H9 (cell line): ENCODE results near the gene SEMA4A. TPM values are rescaled to one million over a fixed set of nuclear protein-coding genes. Genes with fewer than 3 reads are reported as not detected.

ENCODE experiments used
- DNase-seq: peaks from one replicate; pipeline ENCODE4 v3.0.0-alpha.2; 2017
- H2AFZ ChIP-seq: one replicate; pipeline ENCODE4 v1.6.1; 2013; ENCODE audit warnings: mild to moderate bottlenecking, low read length, control low read depth, moderate library complexity
- H2AK5ac ChIP-seq: 2 replicates; pipeline ENCODE4 v1.6.1; 2013; ENCODE audit warnings: low read length, control low read depth, mixed read lengths; ENCODE audit not compliant: insufficient read length
- H2BK120ac ChIP-seq: one replicate; pipeline ENCODE4 v1.6.1; 2013; ENCODE audit warnings: low read depth, mild to moderate bottlenecking, low read length, control low read depth, inconsistent platforms; ENCODE audit not compliant: poor library complexity, severe bottlenecking
- H2BK12ac ChIP-seq: 2 replicates; pipeline ENCODE4 v1.6.1; 2013; ENCODE audit warnings: low read length, control low read depth, mixed read lengths, low read depth; ENCODE audit not compliant: insufficient read length
- H2BK15ac ChIP-seq: 2 replicates; pipeline ENCODE4 v1.6.1; 2013; ENCODE audit warnings: low read depth, low read length, control low read depth
- H2BK20ac ChIP-seq: one replicate; pipeline ENCODE4 v1.6.1; 2013; ENCODE audit warnings: low read depth, mild to moderate bottlenecking, low read length, control low read depth, inconsistent platforms; ENCODE audit not compliant: poor library complexity, severe bottlenecking
- H2BK5ac ChIP-seq: 2 replicates; pipeline ENCODE4 v1.6.1; 2013; ENCODE audit warnings: low read length, control low read depth, mixed read lengths; ENCODE audit not compliant: insufficient read length
- H3K14ac ChIP-seq: 2 replicates; pipeline ENCODE4 v1.6.1; 2013; ENCODE audit warnings: low read length, control low read depth; ENCODE audit not compliant: insufficient read depth
- H3K18ac ChIP-seq: 2 replicates; pipeline ENCODE4 v1.6.1; 2013; ENCODE audit warnings: low read depth, mild to moderate bottlenecking, mixed read lengths, low read length, control low read depth; ENCODE audit not compliant: insufficient read length
- H3K23ac ChIP-seq: 2 replicates; pipeline ENCODE4 v1.6.1; 2013; ENCODE audit warnings: low read length, control low read depth, mixed read lengths, low read depth; ENCODE audit not compliant: insufficient read length
- H3K23me2 ChIP-seq: 2 replicates; pipeline ENCODE4 v1.6.1; 2013; ENCODE audit warnings: low read depth, mild to moderate bottlenecking, mixed read lengths, low read length, control low read depth; ENCODE audit not compliant: insufficient read length, poor library complexity, severe bottlenecking
- H3K27ac ChIP-seq: 2 replicates; pipeline ENCODE4 v1.5.1; 2013; ENCODE audit warnings: low read length, control low read depth, mixed read lengths, low read depth; ENCODE audit not compliant: insufficient read length
- H3K27me3 ChIP-seq: 2 replicates; pipeline ENCODE4 v1.6.1; 2013; ENCODE audit warnings: low read length, control low read depth, inconsistent platforms; ENCODE audit not compliant: insufficient read depth
- H3K4ac ChIP-seq: 2 replicates; pipeline ENCODE4 v1.6.1; 2013; ENCODE audit warnings: low read depth, mild to moderate bottlenecking, control low read depth, inconsistent platforms, low read length, moderate library complexity
- H3K4me1 ChIP-seq: 2 replicates; pipeline ENCODE4 v1.6.1; 2013; ENCODE audit warnings: low read length, control low read depth, inconsistent platforms; ENCODE audit not compliant: insufficient read depth
- H3K4me2 ChIP-seq: 2 replicates; pipeline ENCODE4 v1.6.1; 2013; ENCODE audit warnings: low read length, control low read depth, mixed read lengths; ENCODE audit not compliant: insufficient read length, insufficient read depth
- H3K56ac ChIP-seq: 2 replicates; pipeline ENCODE4 v1.6.1; 2013; ENCODE audit warnings: low read depth, mild to moderate bottlenecking, mixed read lengths, low read length, control low read depth; ENCODE audit not compliant: insufficient read length
- H3K79me1 ChIP-seq: 2 replicates; pipeline ENCODE4 v1.6.1; 2013; ENCODE audit warnings: low read depth, mild to moderate bottlenecking, moderate library complexity, low read length, control low read depth, inconsistent platforms; ENCODE audit not compliant: insufficient read depth, poor library complexity, severe bottlenecking
- H3K79me2 ChIP-seq: 2 replicates; pipeline ENCODE4 v1.6.1; 2013; ENCODE audit warnings: low read length, control low read depth, inconsistent platforms; ENCODE audit not compliant: insufficient read depth
- H3K9ac ChIP-seq: 2 replicates; pipeline ENCODE4 v1.6.1; 2013; ENCODE audit warnings: low read length, control low read depth, mixed read lengths; ENCODE audit not compliant: insufficient read length; ENCODE audit errors: extremely low read depth
- H3K9me3 ChIP-seq: one replicate; pipeline ENCODE4 v1.6.1; 2013; ENCODE audit warnings: low read depth, low read length, inconsistent platforms; ENCODE audit not compliant: control insufficient read depth
- H3T11ph ChIP-seq: one replicate; pipeline ENCODE4 v1.6.1; 2013; ENCODE audit warnings: mild to moderate bottlenecking, low read length, control low read depth, inconsistent platforms
- H4K20me1 ChIP-seq: one replicate; pipeline ENCODE4 v1.6.1; 2013; ENCODE audit not compliant: control insufficient read depth, insufficient read length, insufficient read depth
- H4K5ac ChIP-seq: 2 replicates; pipeline ENCODE4 v1.6.1; 2013; ENCODE audit warnings: low read depth, mild to moderate bottlenecking, mixed read lengths, low read length, control low read depth; ENCODE audit not compliant: insufficient read length
- H4K8ac ChIP-seq: replicated peaks from 2 replicates; pipeline ENCODE4 v1.6.1; 2013; ENCODE audit warnings: low read length, control low read depth, mixed read lengths, low read depth; ENCODE audit not compliant: insufficient read length
- H4K91ac ChIP-seq: 2 replicates; pipeline ENCODE4 v1.6.1; 2013; ENCODE audit warnings: low read depth, mild to moderate bottlenecking, moderate library complexity, mixed read lengths, low read length, control low read depth; ENCODE audit not compliant: insufficient read length
- H3K27ac Mint-ChIP-seq, 3 experiments: 2 replicates in 2 of 3; 3 replicates in 1 of 3; pipeline ENCODE4 v1.8.0; 2020 to 2021; ENCODE audit warnings: mixed read lengths in 3 of 3, mild to moderate bottlenecking in 1 of 3, moderate library complexity in 1 of 3
- H3K27me3 Mint-ChIP-seq: 2 replicates; pipeline ENCODE4 v1.8.0; 2021; ENCODE audit warnings: low read depth, mild to moderate bottlenecking, moderate library complexity, mixed read lengths
- H3K36me3 Mint-ChIP-seq, 3 experiments: 2 replicates in 2 of 3; 3 replicates in 1 of 3; pipeline ENCODE4 v1.8.0; 2020 to 2021; ENCODE audit warnings: low read depth in 3 of 3, mixed read lengths in 3 of 3; ENCODE audit not compliant: insufficient read depth in 1 of 3
- H3K4me1 Mint-ChIP-seq, 2 experiments: 2 replicates each; pipeline ENCODE4 v1.8.0; 2020; ENCODE audit warnings: mixed read lengths in 2 of 2
- H3K4me3 Mint-ChIP-seq, 2 experiments: 2 replicates in 1 of 2; 3 replicates in 1 of 2; pipeline ENCODE4 v1.8.0; 2020 to 2021; ENCODE audit warnings: mild to moderate bottlenecking in 2 of 2, mixed read lengths in 2 of 2, moderate library complexity in 1 of 2
- H3K9me3 Mint-ChIP-seq, 2 experiments: 2 replicates in 1 of 2; 3 replicates in 1 of 2; pipeline ENCODE4 v1.8.0; 2020; ENCODE audit warnings: mild to moderate bottlenecking in 2 of 2, mixed read lengths in 2 of 2, moderate library complexity in 1 of 2
- CTCF ChIP-seq: fragments of 200-600 bp; sonication (generic); conservative IDR thresholded peaks from 3 replicates; pipeline ENCODE4 v1.8.0; 2021; ENCODE audit warnings: antibody characterized with exemption, mild to moderate bottlenecking
- WGBS: extraction: QIAGEN DNeasy Blood & Tissue Kit; methylation state at CpG from one replicate; pipeline ENCODE4 v1.1.7; 2013; ENCODE audit warnings: missing lambda C conversion rate, low lambda C conversion rate, mixed read lengths; ENCODE audit not compliant: insufficient read length; ENCODE audit errors: extremely low coverage; 5-methylcytosine and 5-hydroxymethylcytosine counted together
- total RNA-seq: library from RNA; stranded (reverse); gene quantifications from 2 replicates; pipeline ENCODE4 v1.2.1, GENCODE V29; 2021

Gene SEMA4A
- total RNA-seq, 1 experiment from 2014 or later: 11.1 TPM

- Mint-ChIP-seq H3K4me3 (peak overlapping the region; percentile 53 to 81), H3K36me3 (peaks cover 0 to 2% (median 0%) of the 10 kb centered on the region in 3 experiments; a peak in 2 of 7 replicates), H3K27me3 (0 out of 2 replicates have a peak, but pooled peaks cover 2% of the 10 kb centered on the region), H3K4me1 (peaks cover 42 to 51% of the 10 kb centered on the region in 2 experiments), H3K27ac (peak overlapping the region; percentile 78 to 98 (median 96); a peak in 6 of 7 replicates), H3K9me3 (no peaks in the 10 kb centered on the region; a peak in 1 of 5 replicates)
- WGBS: no CpG with 5 or more reads among the region's 14 CpGs
- Histone ChIP-seq H2BK120ac (no peak overlapping the region), H3T11ph (no peak overlapping the region), H4K91ac (no peak overlapping the region), H2BK12ac (no peak overlapping the region), H3K79me2 (no peaks in the 10 kb centered on the region), H3K27ac (peak overlapping the region; percentile 21), H4K20me1 (no peaks in the 10 kb centered on the region), H3K14ac (peak overlapping the region; percentile 37; the same call in 1 of the 2 replicates), H2AK5ac (no peak overlapping the region), H2BK20ac (no peak overlapping the region), H3K79me1 (no peaks in the 10 kb centered on the region), H3K23ac (no peak overlapping the region), H3K27me3 (no peaks in the 10 kb centered on the region), H4K8ac (no peak overlapping the region), H3K23me2 (peaks cover 5% of the 10 kb centered on the region), H3K18ac (peak overlapping the region; percentile 10), H3K9me3 (no peaks in the 10 kb centered on the region), H2AFZ (no peak overlapping the region), H3K4ac (no peak overlapping the region), H2BK15ac (no peak overlapping the region), H3K4me2 (peak overlapping the region; percentile 63), H3K4me1 (peaks cover 14% of the 10 kb centered on the region; the same call in 1 of the 2 replicates), H3K9ac (no peak overlapping the region), H2BK5ac (no peak overlapping the region), H3K56ac (no peak overlapping the region), H4K5ac (no peak overlapping the region)
- TF ChIP-seq CTCF: no peak
- DNase-seq: peak; percentile 83
Measured at GRCh38 chr1:156106624-156107488, 46.5 kb upstream of the SEMA4A start.
